ENCODE measurements around the gene ATXN7. TPM values are rescaled to one million over a fixed set of nuclear protein-coding genes. Genes with fewer than 3 reads are reported as not detected.

The ATXN7 gene
- polyA plus RNA-seq, 3 donors: 16.9 to 31.0 (median 28.6) TPM

DNA sequence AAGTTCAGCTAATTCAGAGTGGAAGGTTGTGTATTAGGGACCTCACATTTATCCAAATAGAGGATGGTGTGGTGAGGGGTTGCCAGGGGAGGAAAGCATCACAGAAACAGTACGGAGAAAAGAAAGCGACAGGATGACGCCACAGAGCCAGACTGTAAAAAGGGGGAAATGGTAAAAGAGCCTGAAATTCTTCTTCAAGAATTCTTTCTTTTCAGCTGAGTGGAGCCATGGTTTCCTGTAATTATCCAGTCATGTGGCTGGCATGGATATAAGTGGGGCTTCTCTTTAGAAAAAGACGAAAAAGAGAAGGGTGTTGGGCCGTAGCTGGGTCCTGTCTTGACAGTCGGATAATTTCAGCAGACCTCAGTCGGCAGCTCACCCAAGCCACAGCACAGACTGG, 184.1 kb downstream of the ATXN7 start:
- no peak for DNase-seq

- no peak for DNase-seq
These were observed 185.0 kb downstream of the ATXN7 start for GRCh38 chr3:64048631-64049061.

- DNase-seq: no peak
These were observed 185.5 kb downstream of the ATXN7 start for GRCh38 chr3:64049136-64049535.

- DNase-seq: no peak
These were observed 186.2 kb downstream of the ATXN7 start for GRCh38 chr3:64049832-64050231.

Other genes with a start within 250 kb of the ATXN7 start
- gene SNTN, start 211.2 kb upstream of the ATXN7 start, polyA plus RNA-seq (ENCODE audit: insufficient read length in 3 of 3): under 1 TPM in 1 of 3 donors, not detected in 2; 0.03 TPM
- gene C3orf49, start 44.6 kb upstream of the ATXN7 start, polyA plus RNA-seq (ENCODE audit: insufficient read length in 3 of 3): 1 to 10 TPM in 2 of 3 donors, under 1 TPM in 1; 0.46 to 1.2 (median 1.1) TPM
- gene THOC7, start 62 bp upstream of the ATXN7 start, polyA plus RNA-seq (ENCODE audit: insufficient read length in 3 of 3): 10 to 100 TPM; 59.4 to 74.1 (median 60.7) TPM
- 1 to 10 TPM in 2 of 3 donors, under 1 TPM in 1; 0.61 to 3.3 (median 2.3) TPM for gene SCAANT1, start 48.5 kb downstream of the ATXN7 start, polyA plus RNA-seq (ENCODE audit: insufficient read length in 3 of 3)
- 100 to 1,000 TPM; 111 to 115 (median 113) TPM for gene PSMD6, start 159.6 kb downstream of the ATXN7 start, polyA plus RNA-seq (ENCODE audit: insufficient read length in 3 of 3)

All from renal pelvis (tissue), 4 donors.